Breast epithelium (tissue), 3 donors: ENCODE data around the gene TENM4.

ENCODE experiments used
- POLR2A ChIP-seq: fragments of 450-650 bp; IDR thresholded peaks from one replicate; pipeline ENCODE4 v1.6.1; 2016; ENCODE audit warnings: antibody characterized with exemption, mild to moderate bottlenecking, moderate library complexity
- POLR2AphosphoS5 ChIP-seq, 3 donors: sonication (generic); formaldehyde crosslinking; IDR thresholded peaks; one replicate each; pipeline ENCODE4 v1.6.1; 2017; ENCODE audit warnings: antibody characterized with exemption in 3 of 3

- TF ChIP-seq POLR2AphosphoS5 (IDR thresholded peaks at IDR 0.05) (no peak), POLR2A (no peak)
Measured at GRCh38 chr11:79296141-79296540, 144.7 kb downstream of the TENM4 start.
